HepG2 (cell line): ENCODE measurements around the gene CLIC1. TPM values are rescaled to one million over a fixed set of nuclear protein-coding genes. Genes with fewer than 3 reads are reported as not detected.

Experiments used
- ATAC-seq: fragments of 200-7000 bp; cut with Tn5 transposase; 3 replicates; pipeline ENCODE4 v1.9.1; 2020; ENCODE audit warnings: mild to moderate bottlenecking, moderate library complexity
- BruUV-seq: library from RNA; stranded (reverse); fragments of 400-500 nt; replicated peaks from 2 replicates; lab custom pipeline; 2021; lab: Mats Ljungman, UMichigan
- CTCF ChIA-PET: fragments of 300-600 bp; formaldehyde crosslinking; extraction: SDS; loops from one replicate; lab custom pipeline; 2021; ENCODE audit warnings: low total read pairs, inconsistent platforms, low intra/inter-chr PET ratio; lab: Yijun Ruan, JAX
- POLR2A ChIA-PET: fragments of 350-600 bp; sonication (Branson Sonifier 250); formaldehyde crosslinking; loops from one replicate; lab custom pipeline; 2020; ENCODE audit warnings: antibody characterized with exemption, inconsistent platforms; lab: Yijun Ruan, JAX
- DNase-seq: peaks from one replicate; pipeline ENCODE4 v3.0.0-alpha.2; 2015; ENCODE audit warnings: low spot score
- FAIRE-seq: peaks from 3 replicates; lab custom pipeline; 2011; peaks lifted over from hg19 to GRCh38; lab: Jason Lieb, UNC
- H2AFZ ChIP-seq: one replicate; pipeline ENCODE4 v1.6.1; 2011; ENCODE audit warnings: low read length, inconsistent platforms
- H3K27ac ChIP-seq: fragments of 300-600 bp; 3 replicates; pipeline ENCODE4 v1.8.0; 2011; ENCODE audit warnings: mixed run types, mild to moderate bottlenecking, mixed read lengths, low read length, inconsistent platforms; ENCODE audit not compliant: insufficient read depth; ENCODE audit errors: extremely low read length
- H3K27me3 ChIP-seq, 2 experiments: fragments of 200-600 bp in 1 of 2; 2 replicates in 1 of 2; 3 replicates in 1 of 2; pipeline versions ENCODE4 v1.6.0 to v1.8.0; 2011; ENCODE audit warnings: low read length in 2 of 2, mild to moderate bottlenecking in 2 of 2, moderate library complexity in 2 of 2, inconsistent platforms in 1 of 2; ENCODE audit not compliant: insufficient read depth in 2 of 2, control insufficient read depth in 1 of 2
- H3K36me3 ChIP-seq, 2 experiments: fragments of 200-600 bp in 1 of 2; replicated peaks in 1 of 2; 2 replicates in 1 of 2; 3 replicates in 1 of 2; pipeline versions ENCODE4 v1.5.1 to v1.8.0; 2011; ENCODE audit warnings: low read length in 2 of 2, inconsistent platforms in 1 of 2; ENCODE audit not compliant: insufficient read depth in 2 of 2, control insufficient read depth in 1 of 2
- H3K4me1 ChIP-seq: 2 replicates; pipeline ENCODE4 v1.5.1; 2012; ENCODE audit warnings: low read length, inconsistent platforms; ENCODE audit not compliant: insufficient read depth
- H3K4me2 ChIP-seq: 2 replicates; pipeline ENCODE4 v1.6.0; 2011; ENCODE audit warnings: low read depth, low read length, inconsistent platforms
- H3K4me3 ChIP-seq, 3 experiments: fragments of 200-600 bp in 1 of 3; sonication (generic), shearing (Covaris generic) in 1 of 3; replicated peaks in 1 of 3; 2 replicates each; pipeline ENCODE4 v1.5.1; 2011 to 2016; ENCODE audit warnings: low read length in 3 of 3, inconsistent platforms in 2 of 3, low read depth in 2 of 3, mild to moderate bottlenecking in 2 of 3, control low read depth in 1 of 3, mixed read lengths in 1 of 3; ENCODE audit not compliant: insufficient read depth in 1 of 3
- H3K79me2 ChIP-seq: one replicate; pipeline ENCODE4 v1.6.1; 2011; ENCODE audit warnings: low read length, inconsistent platforms; ENCODE audit not compliant: insufficient read depth
- H3K9ac ChIP-seq: 2 replicates; pipeline ENCODE4 v1.6.0; 2011; ENCODE audit warnings: mild to moderate bottlenecking, low read depth, low read length, inconsistent platforms; ENCODE audit not compliant: insufficient read depth
- H3K9me3 ChIP-seq: 2 replicates; pipeline ENCODE4 v1.5.1; 2012; ENCODE audit warnings: mild to moderate bottlenecking, low read length
- H4K20me1 ChIP-seq: 2 replicates; pipeline ENCODE4 v1.6.0; 2011; ENCODE audit warnings: inconsistent platforms, mild to moderate bottlenecking, low read length, moderate library complexity; ENCODE audit not compliant: insufficient read depth
- CHD2 ChIP-seq: IDR thresholded peaks from 2 replicates; pipeline ENCODE4 v1.6.1; 2011; ENCODE audit warnings: low read depth, low read length, improper control_type of control experiment
- DRAP1 ChIP-seq: IDR thresholded peaks from 2 replicates; pipeline ENCODE4 v1.6.1; 2016; ENCODE audit warnings: missing genetic modification reagents, missing compliant biosample characterization
- E2F2 ChIP-seq: sonication (generic); formaldehyde crosslinking; IDR thresholded peaks from 2 replicates; pipeline ENCODE4 v1.4.0; 2020; ENCODE audit warnings: missing genetic modification reagents, borderline replicate concordance
- EEA1 ChIP-seq: sonication (generic); formaldehyde crosslinking; IDR thresholded peaks from 2 replicates; pipeline ENCODE4 v1.5.1; 2020; ENCODE audit warnings: mild to moderate bottlenecking, missing genetic modification reagents, borderline replicate concordance
- EHMT2 ChIP-seq: fragments of 200-600 bp; sonication (generic); IDR thresholded peaks from 2 replicates; pipeline ENCODE4 v1.7.0; 2017; ENCODE audit warnings: antibody characterized with exemption, low read depth, low read length, borderline replicate concordance
- HDAC1 ChIP-seq: sonication (generic); formaldehyde crosslinking; IDR thresholded peaks from 2 replicates; pipeline ENCODE4 v1.5.1; 2020; ENCODE audit warnings: mild to moderate bottlenecking, missing genetic modification reagents
- KDM3A ChIP-seq: IDR thresholded peaks from 2 replicates; pipeline ENCODE4 v1.6.1; 2018; ENCODE audit warnings: low read depth, missing compliant biosample characterization
- MLLT10 ChIP-seq: sonication (generic); formaldehyde crosslinking; IDR thresholded peaks from 2 replicates; pipeline ENCODE4 v1.4.0; 2020; ENCODE audit warnings: missing genetic modification reagents
- PPARG ChIP-seq: conservative IDR thresholded peaks from 2 replicates; pipeline ENCODE4 v1.6.1; 2016; ENCODE audit warnings: missing biosample characterization, missing genetic modification reagents
- ZNF569 ChIP-seq: sonication (generic); formaldehyde crosslinking; IDR thresholded peaks from 2 replicates; pipeline ENCODE4 v1.5.0; 2020; ENCODE audit warnings: mild to moderate bottlenecking, missing genetic modification reagents, moderate library complexity, borderline replicate concordance
- ZNF674 ChIP-seq: sonication (generic); formaldehyde crosslinking; IDR thresholded peaks from 2 replicates; pipeline ENCODE4 v1.5.0; 2020; ENCODE audit warnings: low read depth, mild to moderate bottlenecking, missing genetic modification reagents
- ZSCAN25 ChIP-seq: sonication (generic); formaldehyde crosslinking; IDR thresholded peaks from 2 replicates; pipeline ENCODE4 v1.8.0; 2022; ENCODE audit warnings: mild to moderate bottlenecking, missing genetic modification reagents
- WGBS: methylation state at CpG from one replicate; pipeline ENCODE4 v1.1.6; 2017; ENCODE audit warnings: low lambda C conversion rate; 5-methylcytosine and 5-hydroxymethylcytosine counted together
- in situ Hi-C: cut with HindIII; loops from 2 replicates; pipeline ENCODE4 v1.10.0; 2017; ENCODE audit warnings: low pct_unique_long_range_greater_than_20kb; ENCODE audit not compliant: extremely low pct_ligation_motif_present
- intact Hi-C: fragments of 100-400 bp; cut with micrococcal nuclease; formaldehyde crosslinking; loops from one replicate; pipeline ENCODE4 v1.10.0; 2022; ENCODE audit not compliant: unreplicated experiment
- polyA plus RNA-seq, 8 experiments: library from polyadenylated mRNA; depleted of rRNA in 3 of 8; stranded (reverse) in 7 of 8; unstranded in 1 of 8; fragments of >200 nt; fragmentation: Illumina TruSeq in 4 of 8; extraction: Trizol in 4 of 8; gene quantifications; 2 replicates each; pipeline versions ENCODE4 v1.2.1 to v1.2.3, GENCODE V29; 2011 to 2016; ENCODE audit warnings: low read depth in 4 of 8, missing spikeins in 1 of 8, mixed read lengths in 1 of 8; ENCODE audit not compliant: insufficient read depth in 1 of 8
- total RNA-seq, 5 experiments: library from RNA; depleted of rRNA; stranded (reverse); fragments of >200 nt; fragmentation: Illumina TruSeq; extraction: Trizol; gene quantifications; 2 replicates each; pipeline ENCODE4 v1.2.3, GENCODE V29; 2016; ENCODE audit warnings: low read depth in 1 of 5
- TF ChIP-seq, protein P1 (sequence below): sonication (generic); formaldehyde crosslinking; IDR thresholded peaks from 2 replicates; pipeline ENCODE4 v1.5.0; 2020; ENCODE audit warnings: mild to moderate bottlenecking, missing genetic modification reagents
- TF ChIP-seq, protein P2 (sequence below): sonication (generic); formaldehyde crosslinking; IDR thresholded peaks from 2 replicates; pipeline ENCODE4 v1.4.0; 2020; ENCODE audit warnings: missing genetic modification reagents

Gene CLIC1
- total and polyA plus RNA-seq, 2 of the 13 experiments (the other 11 are each of a cell fraction or from before 2014, with no cell fraction given) = 602 to 891 TPM

DNA sequence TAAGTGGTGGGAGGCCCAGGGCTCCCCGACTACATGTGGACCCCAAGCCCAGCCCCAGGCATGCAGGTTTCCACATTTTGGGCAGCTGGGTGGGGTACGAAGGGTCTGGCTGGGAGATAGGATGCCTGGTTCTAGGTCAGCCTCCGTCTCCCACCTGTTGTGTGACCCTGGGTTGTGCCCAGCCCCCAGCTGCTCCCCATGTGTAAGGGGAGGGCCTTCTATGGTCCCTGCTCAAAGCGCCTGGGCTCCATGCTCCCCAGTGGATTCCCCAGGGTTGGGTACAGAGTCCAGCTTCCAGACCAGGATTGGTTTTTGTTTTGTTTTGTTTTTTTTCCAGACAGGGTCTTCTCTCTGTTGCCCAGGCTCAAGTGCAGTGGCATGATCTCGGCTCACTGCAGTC lies 41.9 kb upstream of the CLIC1 start:
- ChIA-PET CTCF (no interaction called here), POLR2A (interaction anchor here (1.0 to 8.2 kb wide), 25 partner anchors 8 to 167 kb away, joined by 3 to 66 read pairs (median 7); partner anchors contain the start of genes ABHD16A, BAG6, C6orf47 and CFB)
- intact Hi-C loops = loop anchor here (10.0 kb wide), 1 partner anchor 147 kb away; the partner anchor contains the start of gene C2
- H3K79me2 ChIP-seq = no peaks in the 10 kb centered on the region
- 0 out of 6 replicates have a peak overlapping the region, but pooled peaks of 1 of the 3 experiments have one; percentile 8 for H3K4me3 ChIP-seq
- H3K9ac ChIP-seq = peak overlapping the region; percentile 14; the same call in 1 of the 2 replicates
- peak; percentile 68 for FAIRE-seq
- ATAC-seq = peak; percentile 15
- WGBS = 69% methylated on average over 5 of the region's 5 CpGs
- peak; percentile 57 for DNase-seq
- no peak overlapping the region for H2AFZ ChIP-seq
- peaks cover 28 to 36% of the 10 kb centered on the region in 2 experiments for H3K36me3 ChIP-seq
- in situ Hi-C loops = no loop called here
- H3K27ac ChIP-seq = peak overlapping the region; percentile 70
- no peaks in the 10 kb centered on the region for H3K9me3 ChIP-seq
- H3K27me3 ChIP-seq = no peaks in the 10 kb centered on the region
- peak overlapping the region; percentile 88 for H3K4me2 ChIP-seq
- H4K20me1 ChIP-seq = no peaks in the 10 kb centered on the region
- BruUV-seq = TSS peak; percentile 39
- H3K4me1 ChIP-seq = peaks cover 50% of the 10 kb centered on the region
- TF ChIP-seq KDM3A (CRISPR knock-in tag) (no peak), ZNF569 (CRISPR knock-in tag) (no peak), ZNF674 (no peak), E2F2 (CRISPR knock-in tag) (no peak), DRAP1 (CRISPR knock-in tag) (no peak), EEA1 (CRISPR knock-in tag) (0 out of 2 replicates have a peak, but pooled peaks have one; percentile 41), MLLT10 (CRISPR knock-in tag) (no peak), PPARG (CRISPR knock-in tag) (no peak), ZSCAN25 (no peak), EHMT2 (no peak), CHD2 (no peak), HDAC1 (no peak)
- TF ChIP-seq, protein P1, sequence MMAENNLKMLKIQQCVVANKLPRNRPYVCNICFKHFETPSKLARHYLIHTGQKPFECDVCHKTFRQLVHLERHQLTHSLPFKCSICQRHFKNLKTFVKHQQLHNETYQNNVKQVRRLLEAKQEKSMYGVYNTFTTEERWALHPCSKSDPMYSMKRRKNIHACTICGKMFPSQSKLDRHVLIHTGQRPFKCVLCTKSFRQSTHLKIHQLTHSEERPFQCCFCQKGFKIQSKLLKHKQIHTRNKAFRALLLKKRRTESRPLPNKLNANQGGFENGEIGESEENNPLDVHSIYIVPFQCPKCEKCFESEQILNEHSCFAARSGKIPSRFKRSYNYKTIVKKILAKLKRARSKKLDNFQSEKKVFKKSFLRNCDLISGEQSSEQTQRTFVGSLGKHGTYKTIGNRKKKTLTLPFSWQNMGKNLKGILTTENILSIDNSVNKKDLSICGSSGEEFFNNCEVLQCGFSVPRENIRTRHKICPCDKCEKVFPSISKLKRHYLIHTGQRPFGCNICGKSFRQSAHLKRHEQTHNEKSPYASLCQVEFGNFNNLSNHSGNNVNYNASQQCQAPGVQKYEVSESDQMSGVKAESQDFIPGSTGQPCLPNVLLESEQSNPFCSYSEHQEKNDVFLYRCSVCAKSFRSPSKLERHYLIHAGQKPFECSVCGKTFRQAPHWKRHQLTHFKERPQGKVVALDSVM (CRISPR knock-in tag) = no peak
- TF ChIP-seq, protein P2, sequence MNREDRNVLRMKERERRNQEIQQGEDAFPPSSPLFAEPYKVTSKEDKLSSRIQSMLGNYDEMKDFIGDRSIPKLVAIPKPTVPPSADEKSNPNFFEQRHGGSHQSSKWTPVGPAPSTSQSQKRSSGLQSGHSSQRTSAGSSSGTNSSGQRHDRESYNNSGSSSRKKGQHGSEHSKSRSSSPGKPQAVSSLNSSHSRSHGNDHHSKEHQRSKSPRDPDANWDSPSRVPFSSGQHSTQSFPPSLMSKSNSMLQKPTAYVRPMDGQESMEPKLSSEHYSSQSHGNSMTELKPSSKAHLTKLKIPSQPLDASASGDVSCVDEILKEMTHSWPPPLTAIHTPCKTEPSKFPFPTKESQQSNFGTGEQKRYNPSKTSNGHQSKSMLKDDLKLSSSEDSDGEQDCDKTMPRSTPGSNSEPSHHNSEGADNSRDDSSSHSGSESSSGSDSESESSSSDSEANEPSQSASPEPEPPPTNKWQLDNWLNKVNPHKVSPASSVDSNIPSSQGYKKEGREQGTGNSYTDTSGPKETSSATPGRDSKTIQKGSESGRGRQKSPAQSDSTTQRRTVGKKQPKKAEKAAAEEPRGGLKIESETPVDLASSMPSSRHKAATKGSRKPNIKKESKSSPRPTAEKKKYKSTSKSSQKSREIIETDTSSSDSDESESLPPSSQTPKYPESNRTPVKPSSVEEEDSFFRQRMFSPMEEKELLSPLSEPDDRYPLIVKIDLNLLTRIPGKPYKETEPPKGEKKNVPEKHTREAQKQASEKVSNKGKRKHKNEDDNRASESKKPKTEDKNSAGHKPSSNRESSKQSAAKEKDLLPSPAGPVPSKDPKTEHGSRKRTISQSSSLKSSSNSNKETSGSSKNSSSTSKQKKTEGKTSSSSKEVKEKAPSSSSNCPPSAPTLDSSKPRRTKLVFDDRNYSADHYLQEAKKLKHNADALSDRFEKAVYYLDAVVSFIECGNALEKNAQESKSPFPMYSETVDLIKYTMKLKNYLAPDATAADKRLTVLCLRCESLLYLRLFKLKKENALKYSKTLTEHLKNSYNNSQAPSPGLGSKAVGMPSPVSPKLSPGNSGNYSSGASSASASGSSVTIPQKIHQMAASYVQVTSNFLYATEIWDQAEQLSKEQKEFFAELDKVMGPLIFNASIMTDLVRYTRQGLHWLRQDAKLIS (CRISPR knock-in tag) = no peak
